ENCODE data around the gene ATG3.
"Not testable (repeated sequence)": the region's sequence is repeated elsewhere in the genome, so short reads cannot be mapped to it uniquely, and the experiment has no call there.

Gene ATG3

DNA sequence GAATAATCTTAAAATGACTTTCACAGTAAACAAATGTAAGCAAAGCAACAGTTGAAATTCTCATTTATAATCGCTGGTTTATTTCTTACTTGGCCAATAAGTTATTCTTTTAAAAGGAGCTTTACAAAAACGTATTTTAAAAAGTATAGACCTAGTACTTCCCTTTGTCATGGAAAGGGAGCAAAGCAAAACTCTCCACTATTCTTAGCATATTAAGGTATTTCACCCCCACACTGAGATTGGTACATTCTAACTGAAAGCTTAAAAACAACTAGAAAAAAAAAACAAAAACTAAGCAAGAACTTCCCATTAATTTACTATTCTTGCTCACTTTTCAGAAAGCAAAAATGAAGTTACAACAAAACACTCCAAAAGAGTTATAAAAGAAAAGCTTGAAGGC, 1.5 kb downstream of the ATG3 start:
- H3K4me1 ChIP-seq (ENCODE audit: insufficient read depth, low read length), result peaks cover 22% of the 10 kb centered on the region
- H3K4me3 ChIP-seq (ENCODE audit: low read length), result peak overlapping the region; percentile 96
- peaks cover 13% of the 10 kb centered on the region for H3K36me3 ChIP-seq (ENCODE audit: insufficient read depth, low read depth, low read length)
- H3K27me3 ChIP-seq (ENCODE audit: insufficient read depth, low read length), result no peaks in the 10 kb centered on the region
- peak overlapping the region; percentile 92; the same call in 1 of the 2 replicates for H3K9ac ChIP-seq (ENCODE audit: low read depth, low read length)
- H3K9me3 ChIP-seq (ENCODE audit: insufficient read depth, low read depth, low read length), result no peaks in the 10 kb centered on the region
- no peak overlapping the region for H3K27ac ChIP-seq (ENCODE audit: low read length)

DNA sequence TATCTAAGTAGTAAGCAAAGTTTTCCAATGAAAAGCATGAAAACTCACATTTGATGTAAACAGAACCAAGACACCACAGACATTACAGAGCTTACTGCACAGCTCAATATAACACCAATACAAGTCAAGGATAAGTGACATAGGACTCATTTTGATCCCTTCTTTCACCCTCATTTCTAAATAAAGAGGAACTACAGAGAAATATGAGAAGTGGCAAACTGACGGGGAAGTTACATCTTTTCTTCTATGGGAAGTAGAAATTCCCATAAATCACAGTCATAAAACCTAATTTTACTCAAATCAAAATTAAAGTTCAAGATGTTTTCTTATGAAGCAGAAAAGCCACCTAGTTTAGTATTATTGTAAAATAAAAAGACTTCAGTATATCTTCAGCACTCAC, 3.8 kb downstream of the ATG3 start:
- Histone ChIP-seq H3K4me3 (ENCODE audit: low read length) (no peak overlapping the region), H3K4me1 (ENCODE audit: insufficient read depth, low read length) (peaks cover 3% of the 10 kb centered on the region; the same call in 1 of the 2 replicates), H3K9ac (ENCODE audit: low read depth, low read length) (no peak overlapping the region), H3K9me3 (ENCODE audit: insufficient read depth, low read depth, low read length) (no peaks in the 10 kb centered on the region), H3K27ac (ENCODE audit: low read length) (no peak overlapping the region), H3K27me3 (ENCODE audit: insufficient read depth, low read length) (no peaks in the 10 kb centered on the region), H3K36me3 (ENCODE audit: insufficient read depth, low read depth, low read length) (peaks cover 13% of the 10 kb centered on the region)

DNA sequence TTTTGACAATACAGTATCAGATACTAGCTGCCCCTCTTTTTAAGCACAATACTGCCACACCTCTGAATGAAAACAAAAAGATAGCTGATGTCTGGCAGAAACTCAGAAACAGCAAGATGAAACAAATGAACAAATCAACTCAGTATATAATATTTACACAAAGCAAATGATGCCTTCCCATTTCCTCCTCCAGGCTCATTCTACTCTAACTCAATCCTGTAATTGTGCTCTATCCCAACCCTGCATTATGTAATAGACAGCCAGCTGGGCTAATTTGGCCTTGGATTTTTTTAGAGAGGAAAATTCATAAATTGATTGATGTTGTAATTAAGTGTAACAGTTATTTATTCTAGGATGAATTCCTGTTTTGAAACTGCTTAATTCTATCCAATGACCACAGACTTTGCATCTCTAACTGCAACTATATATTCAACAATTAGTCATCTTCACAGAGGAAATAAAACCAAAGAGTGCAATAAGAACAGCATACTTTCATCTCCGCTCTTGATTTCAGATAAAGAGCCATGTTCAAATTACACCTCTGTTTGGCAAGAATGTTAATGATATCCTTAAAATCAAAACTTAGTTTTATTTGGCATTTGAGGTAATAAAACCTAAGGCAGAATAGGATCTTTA, 6.1 kb downstream of the ATG3 start:
- H3K27ac ChIP-seq (ENCODE audit: low read length), result no peak overlapping the region
- H3K9ac ChIP-seq (ENCODE audit: low read depth, low read length), result no peak overlapping the region

DNA sequence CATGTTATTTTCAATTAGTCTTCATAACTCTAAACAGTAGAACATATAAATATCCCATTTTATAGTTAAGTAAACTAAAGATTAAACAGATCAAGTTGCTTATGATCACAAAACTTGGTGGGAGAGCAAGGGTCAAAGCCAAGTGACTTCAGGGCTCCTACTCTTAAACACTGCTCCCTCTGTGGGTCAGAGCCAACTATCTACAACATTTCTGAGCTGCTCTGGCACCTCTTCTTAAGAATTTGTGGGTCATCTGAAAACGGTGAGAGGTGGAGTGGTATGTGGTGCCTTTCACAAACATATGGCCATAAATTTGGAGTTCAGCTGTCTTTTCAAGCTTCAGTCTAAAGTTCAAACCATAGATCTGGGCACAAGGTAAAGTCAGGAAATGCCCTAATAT, 10.9 kb downstream of the ATG3 start:
- no peak overlapping the region for H3K9ac ChIP-seq (ENCODE audit: low read depth, low read length)
- no peaks in the 10 kb centered on the region for H3K9me3 ChIP-seq (ENCODE audit: insufficient read depth, low read depth, low read length)
- H3K4me3 ChIP-seq (ENCODE audit: low read length), result no peak overlapping the region
- peaks cover 45% of the 10 kb centered on the region for H3K36me3 ChIP-seq (ENCODE audit: insufficient read depth, low read depth, low read length)
- no peak overlapping the region for H3K27ac ChIP-seq (ENCODE audit: low read length)
- no peaks in the 10 kb centered on the region for H3K27me3 ChIP-seq (ENCODE audit: insufficient read depth, low read length)
- no peaks in the 10 kb centered on the region for H3K4me1 ChIP-seq (ENCODE audit: insufficient read depth, low read length)

More for the DNA sequence above, 6.1 kb downstream of the ATG3 start:
- no peaks in the 10 kb centered on the region for H3K27me3 ChIP-seq (ENCODE audit: insufficient read depth, low read length)
- H3K4me1 ChIP-seq (ENCODE audit: insufficient read depth, low read length), result peaks cover 3% of the 10 kb centered on the region; the same call in 1 of the 2 replicates
- H3K9me3 ChIP-seq (ENCODE audit: insufficient read depth, low read depth, low read length), result no peaks in the 10 kb centered on the region
- H3K4me3 ChIP-seq (ENCODE audit: low read length), result no peak overlapping the region
- H3K36me3 ChIP-seq (ENCODE audit: insufficient read depth, low read depth, low read length), result peaks cover 17% of the 10 kb centered on the region

DNA sequence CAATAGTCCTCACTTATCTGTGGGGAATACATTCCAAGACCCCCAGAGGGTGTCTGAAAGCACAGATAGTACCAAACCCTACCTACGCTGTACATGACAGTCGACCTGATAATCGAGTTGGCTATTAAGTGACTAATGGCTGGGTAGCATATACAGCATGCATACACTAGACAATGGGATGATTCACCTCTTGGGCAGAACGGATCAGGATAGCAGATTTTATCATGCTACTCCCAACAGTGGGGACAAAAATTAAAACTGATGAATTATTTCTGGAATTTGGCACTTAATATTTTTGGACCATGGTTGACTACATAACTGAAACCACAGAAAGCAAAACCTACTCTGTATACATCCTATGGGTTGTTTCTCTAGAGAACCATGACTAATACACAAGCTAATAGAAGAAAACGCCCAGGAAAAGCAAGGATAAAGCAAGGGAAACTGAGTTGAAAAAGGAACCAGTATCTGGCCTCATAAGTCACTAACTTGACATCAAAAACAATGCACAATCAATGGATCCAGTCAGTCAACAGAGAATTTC, 15.5 kb downstream of the ATG3 start:
- no peak overlapping the region for H3K9ac ChIP-seq (ENCODE audit: low read depth, low read length)
- peaks cover 77% of the 10 kb centered on the region for H3K36me3 ChIP-seq (ENCODE audit: insufficient read depth, low read depth, low read length)
- no peak overlapping the region for H3K27ac ChIP-seq (ENCODE audit: low read length)

DNA sequence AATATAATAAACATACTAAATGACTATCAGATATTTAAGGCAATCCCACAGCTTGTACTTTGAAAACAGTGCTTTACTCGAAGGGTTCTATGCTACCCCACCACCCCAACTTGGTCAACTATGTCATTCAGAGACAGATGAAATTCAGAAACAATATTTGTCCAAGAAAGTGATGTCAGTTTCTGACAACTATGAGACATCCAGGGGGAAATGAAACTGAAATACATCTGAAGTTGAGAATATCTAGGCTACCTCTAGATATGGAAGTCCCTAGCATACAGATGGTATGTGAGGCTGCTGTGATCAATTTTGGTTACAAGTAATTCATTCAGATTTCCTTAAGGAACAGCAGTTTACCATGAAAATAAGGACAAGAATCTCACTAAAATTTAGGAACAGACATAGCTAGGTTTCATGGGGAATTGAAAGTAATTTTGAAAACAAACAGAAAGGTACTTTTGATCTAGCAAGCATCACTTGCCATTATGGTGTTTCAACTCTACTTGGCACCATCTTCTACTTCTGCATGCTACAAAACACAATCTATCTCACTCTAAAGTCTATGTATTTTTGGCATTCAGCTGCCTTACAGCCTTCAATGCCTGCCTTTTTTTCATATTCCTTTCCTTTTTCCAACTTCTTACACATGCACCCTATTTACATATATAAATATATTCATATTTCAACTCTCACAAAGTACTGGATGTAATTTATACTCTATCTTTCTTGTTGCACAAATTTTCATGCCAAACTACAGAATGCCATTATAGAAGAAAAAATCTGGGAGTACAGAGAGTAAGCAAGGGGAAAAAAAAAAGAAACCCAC, 21.7 kb downstream of the ATG3 start:
- Histone ChIP-seq H3K9me3 (ENCODE audit: insufficient read depth, low read depth, low read length) (no peaks in the 10 kb centered on the region), H3K27me3 (ENCODE audit: insufficient read depth, low read length) (no peaks in the 10 kb centered on the region), H3K4me1 (ENCODE audit: insufficient read depth, low read length) (no peaks in the 10 kb centered on the region), H3K9ac (ENCODE audit: low read depth, low read length) (no peak overlapping the region), H3K36me3 (ENCODE audit: insufficient read depth, low read depth, low read length) (peaks cover 69% of the 10 kb centered on the region), H3K27ac (ENCODE audit: low read length) (no peak overlapping the region), H3K4me3 (ENCODE audit: low read length) (no peak overlapping the region)

More for the DNA sequence above, 15.5 kb downstream of the ATG3 start:
- H3K27me3 ChIP-seq (ENCODE audit: insufficient read depth, low read length), result no peaks in the 10 kb centered on the region
- no peak overlapping the region for H3K4me3 ChIP-seq (ENCODE audit: low read length)
- no peaks in the 10 kb centered on the region for H3K4me1 ChIP-seq (ENCODE audit: insufficient read depth, low read length)
- H3K9me3 ChIP-seq (ENCODE audit: insufficient read depth, low read depth, low read length), result no peaks in the 10 kb centered on the region

DNA sequence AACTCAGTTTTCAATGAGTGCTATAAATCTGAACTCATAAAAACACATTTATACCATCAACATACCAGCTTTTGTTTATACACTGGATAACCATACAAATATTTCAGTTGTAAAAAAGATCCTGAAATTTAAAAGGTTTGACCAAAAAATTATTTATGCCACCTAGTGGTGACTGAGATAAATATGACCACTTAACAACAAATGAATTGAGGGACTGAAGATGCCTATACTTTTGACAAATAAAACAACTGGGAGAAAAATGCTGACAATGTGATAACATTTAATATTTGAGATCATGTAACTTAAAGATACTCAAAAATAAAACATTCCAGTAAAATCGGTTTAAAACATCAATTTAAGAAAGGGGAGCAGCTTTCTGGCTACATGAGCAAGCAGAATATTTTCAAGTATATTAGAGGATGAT, 30.4 kb downstream of the ATG3 start:
- Histone ChIP-seq H3K4me1 (ENCODE audit: insufficient read depth, low read length) (no peaks in the 10 kb centered on the region), H3K4me3 (ENCODE audit: low read length) (no peak overlapping the region), H3K36me3 (ENCODE audit: insufficient read depth, low read depth, low read length) (peaks cover 46% of the 10 kb centered on the region), H3K9me3 (ENCODE audit: insufficient read depth, low read depth, low read length) (no peaks in the 10 kb centered on the region), H3K27ac (ENCODE audit: low read length) (no peak overlapping the region), H3K9ac (ENCODE audit: low read depth, low read length) (no peak overlapping the region), H3K27me3 (ENCODE audit: insufficient read depth, low read length) (no peaks in the 10 kb centered on the region)

DNA sequence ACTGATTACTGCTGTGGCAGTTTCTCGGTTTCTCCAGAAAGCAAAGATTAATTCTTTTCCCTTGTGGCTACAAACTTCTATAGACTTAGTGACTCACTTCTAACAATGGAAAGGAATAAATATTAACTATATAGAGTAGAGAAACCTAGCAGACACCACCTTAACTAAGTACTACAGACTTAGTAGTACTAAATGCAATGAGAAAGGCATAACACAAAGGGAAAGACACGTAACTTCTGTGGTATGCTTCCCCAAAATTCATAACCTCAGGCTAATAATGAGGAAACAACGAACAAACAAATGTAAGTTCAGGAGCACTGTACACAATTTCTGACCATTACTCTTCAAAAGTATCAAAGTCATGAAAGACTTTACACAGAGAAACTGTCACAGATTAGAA, 31.2 kb downstream of the ATG3 start:
- Histone ChIP-seq H3K9me3 (ENCODE audit: insufficient read depth, low read depth, low read length) (no peaks in the 10 kb centered on the region), H3K27me3 (ENCODE audit: insufficient read depth, low read length) (no peaks in the 10 kb centered on the region), H3K36me3 (ENCODE audit: insufficient read depth, low read depth, low read length) (peaks cover 38% of the 10 kb centered on the region), H3K27ac (ENCODE audit: low read length) (no peak overlapping the region), H3K4me3 (ENCODE audit: low read length) (no peak overlapping the region), H3K4me1 (ENCODE audit: insufficient read depth, low read length) (no peaks in the 10 kb centered on the region), H3K9ac (ENCODE audit: low read depth, low read length) (no peak overlapping the region)

DNA sequence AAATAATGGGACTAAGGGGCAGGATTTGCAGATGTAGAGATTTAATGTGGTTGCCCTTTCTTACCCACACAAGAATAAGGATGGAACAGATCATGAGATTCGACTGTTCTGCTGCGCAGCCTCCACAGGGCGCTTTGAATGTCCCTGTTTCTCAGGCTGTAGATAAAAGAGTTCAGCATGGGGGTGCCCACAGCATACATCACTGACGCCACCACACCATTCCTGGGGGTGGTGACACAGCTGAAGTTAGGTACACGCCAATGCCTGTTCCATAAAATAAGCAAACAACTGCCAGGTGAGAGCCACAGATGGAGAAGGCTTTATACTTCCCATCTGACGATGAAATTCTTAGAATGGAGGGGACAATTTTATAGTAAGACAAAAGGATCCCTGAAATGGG, 37.6 kb downstream of the ATG3 start:
- not testable (repeated sequence) for H3K4me1 ChIP-seq (ENCODE audit: insufficient read depth, low read length); H3K9ac ChIP-seq (ENCODE audit: low read depth, low read length); H3K27ac ChIP-seq (ENCODE audit: low read length); H3K9me3 ChIP-seq (ENCODE audit: insufficient read depth, low read depth, low read length); H3K27me3 ChIP-seq (ENCODE audit: insufficient read depth, low read length); H3K36me3 ChIP-seq (ENCODE audit: insufficient read depth, low read depth, low read length); H3K4me3 ChIP-seq (ENCODE audit: low read length)

DNA sequence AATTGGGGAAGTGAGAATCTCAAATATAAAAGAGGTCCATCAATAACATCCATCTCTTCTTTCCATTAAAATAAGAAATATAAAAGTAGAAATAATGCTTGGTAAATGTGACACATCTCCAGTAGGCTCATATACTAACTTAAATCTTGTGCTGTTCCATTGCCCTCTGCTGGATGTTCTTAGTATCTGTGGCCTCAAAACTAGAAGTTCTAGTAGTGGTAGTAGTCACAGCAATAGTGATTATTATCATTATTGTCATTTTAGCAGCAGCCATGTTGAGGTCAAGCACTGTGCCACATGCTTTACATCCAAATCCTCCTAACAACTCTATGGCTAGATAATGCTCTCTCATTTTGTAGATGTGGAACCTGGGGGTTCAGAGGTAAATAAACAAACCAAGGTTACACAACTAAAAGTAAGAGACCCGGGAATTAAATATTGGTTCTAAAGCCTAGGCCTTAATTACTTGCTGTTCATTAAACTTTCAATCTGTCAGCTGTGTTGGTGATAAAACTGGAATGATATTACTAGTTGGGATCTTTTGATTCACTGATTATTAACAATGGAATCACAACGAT, 42.2 kb downstream of the ATG3 start:
- no peaks in the 10 kb centered on the region for H3K27me3 ChIP-seq (ENCODE audit: insufficient read depth, low read length)
- no peak overlapping the region for H3K9ac ChIP-seq (ENCODE audit: low read depth, low read length)
- H3K36me3 ChIP-seq (ENCODE audit: insufficient read depth, low read depth, low read length), result no peaks in the 10 kb centered on the region
- H3K9me3 ChIP-seq (ENCODE audit: insufficient read depth, low read depth, low read length), result no peaks in the 10 kb centered on the region
- H3K27ac ChIP-seq (ENCODE audit: low read length), result no peak overlapping the region
- no peak overlapping the region for H3K4me3 ChIP-seq (ENCODE audit: low read length)
- H3K4me1 ChIP-seq (ENCODE audit: insufficient read depth, low read length), result no peaks in the 10 kb centered on the region

DNA sequence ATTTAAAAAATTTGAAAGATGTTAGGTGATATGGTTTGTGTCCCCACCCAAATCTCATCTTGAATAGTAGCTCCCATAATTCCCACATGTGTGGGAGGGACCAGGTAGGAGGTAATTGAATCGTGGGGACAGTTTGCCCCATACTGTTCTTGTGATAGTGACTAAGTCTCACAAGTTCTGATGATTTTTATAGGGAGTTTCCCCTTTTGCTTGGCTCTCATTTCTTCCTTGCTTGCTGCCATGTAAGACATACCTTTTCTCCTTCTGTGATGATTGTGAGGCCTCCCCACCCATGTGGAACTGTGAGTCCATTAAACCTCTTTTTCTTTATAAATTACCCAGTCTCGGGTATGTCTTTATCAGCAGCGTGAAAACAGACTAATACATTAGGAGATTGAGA, 42.8 kb downstream of the ATG3 start:
- not testable (repeated sequence) for H3K9me3 ChIP-seq (ENCODE audit: insufficient read depth, low read depth, low read length); H3K36me3 ChIP-seq (ENCODE audit: insufficient read depth, low read depth, low read length); H3K27me3 ChIP-seq (ENCODE audit: insufficient read depth, low read length); H3K27ac ChIP-seq (ENCODE audit: low read length); H3K4me3 ChIP-seq (ENCODE audit: low read length); H3K4me1 ChIP-seq (ENCODE audit: insufficient read depth, low read length); H3K9ac ChIP-seq (ENCODE audit: low read depth, low read length)

Measured in iPS-20b (cell line).